Measurements from ENCODE around the gene FCN3. TPM values are rescaled to one million over a fixed set of nuclear protein-coding genes. Genes with fewer than 3 reads are reported as not detected.

The FCN3 gene
- total RNA-seq, result not detected
- not detected for polyA plus RNA-seq (2013, experiment 1 of 2)
- polyA plus RNA-seq (2013, experiment 2 of 2), result not detected
- total RNA-seq, result 0 to 0.20 (median 0) reads per million in 172 experiments

DNA sequence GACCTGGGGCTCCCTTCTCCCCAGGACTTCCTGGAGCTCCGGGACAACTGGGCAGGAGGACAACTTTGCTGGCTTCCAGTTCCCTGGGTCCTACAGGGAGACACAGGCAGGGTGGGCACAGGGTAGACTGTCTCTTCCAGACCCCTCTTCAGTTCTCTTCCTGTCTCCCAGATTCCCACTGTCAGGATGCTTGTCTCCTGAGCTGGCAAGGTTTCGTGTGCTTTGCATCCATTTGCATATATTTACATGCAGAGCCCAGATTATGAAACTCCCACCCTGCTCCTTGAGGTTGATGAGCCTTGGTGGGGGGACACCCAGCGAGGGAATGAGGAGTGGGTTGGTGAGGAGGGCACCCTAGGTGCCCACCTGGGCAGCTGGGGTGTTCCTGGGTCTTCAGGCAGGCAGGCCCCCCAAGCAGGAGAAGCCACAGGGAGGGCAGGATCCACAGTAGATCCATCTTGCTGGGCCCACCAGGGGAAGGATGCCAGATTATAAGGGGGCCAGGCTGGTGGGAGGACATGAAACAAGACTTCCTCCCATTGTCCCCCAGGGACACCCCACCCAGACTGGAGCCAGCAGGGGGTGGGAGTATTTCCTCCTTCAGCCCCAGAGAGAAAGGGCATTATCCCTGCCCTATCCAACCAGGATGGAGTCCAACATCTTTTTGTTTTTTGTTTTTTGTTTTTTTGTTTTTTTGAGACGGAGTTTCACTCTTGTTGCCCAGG lies at the start of gene FCN3:
Gene FCN3 (minus strand): TSS at position 463 of the 725 bp plus-strand sequence. CDS start 6 bp downstream, at position 457.
- CTCF ChIA-PET, result no interaction called here
- peaks cover 4% of the 10 kb centered on the region for H3K4me1 Mint-ChIP-seq (ENCODE audit: low read depth)

DNA sequence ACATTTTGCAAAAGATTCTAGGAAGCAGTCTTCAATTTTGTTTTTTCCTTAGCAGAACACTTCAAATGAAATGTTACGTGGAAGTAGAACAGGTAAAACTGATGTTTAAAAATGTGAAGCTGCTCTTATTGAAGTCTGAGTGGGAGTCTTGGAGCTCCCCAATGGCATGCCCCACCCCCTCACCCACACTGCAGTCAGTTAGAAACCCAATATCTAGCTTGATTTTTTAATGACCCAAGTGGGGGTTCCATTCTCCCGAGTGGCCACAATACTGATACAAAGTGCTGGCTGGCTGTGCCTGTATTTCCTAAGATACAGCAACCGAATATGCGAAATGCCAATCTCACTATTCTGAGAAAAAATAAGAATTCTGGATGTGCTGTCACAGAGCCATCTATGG lies 49.1 kb upstream of the FCN3 start:
- H3K36me3 ChIP-seq (ENCODE audit: insufficient read depth, low read length), result peaks cover 39% of the 10 kb centered on the region
- Mint-ChIP-seq H3K27ac (peak overlapping the region; percentile 70), H3K4me3 (no peak overlapping the region)

More for the DNA sequence above, at the start of gene FCN3:
- POLR2A ChIA-PET, result interaction anchor here (1.6 kb wide), 1 partner anchor 8 kb away, joined by 5 read pairs; no protein-coding TSS in a partner anchor
- no peaks in the 10 kb centered on the region for H3K9me3 Mint-ChIP-seq
- ATAC-seq (ENCODE audit: poor library complexity), result no peak
- no peaks in the 10 kb centered on the region for H3K9me3 ChIP-seq (ENCODE audit: control insufficient read depth in 1 of 2, insufficient read depth in 1 of 2, low read length in 2 of 2)
- no peaks in the 10 kb centered on the region for H3K27me3 Mint-ChIP-seq
- no peaks in the 10 kb centered on the region for H3K27me3 ChIP-seq (ENCODE audit: control insufficient read depth in 1 of 2, insufficient read depth in 2 of 2, low read length in 2 of 2)
- DNase-seq, result no peak
- intact Hi-C loops (cut with DNase I, micrococcal nuclease), result no loop called here
- H3K27ac ChIP-seq (ENCODE audit: low read depth in 1 of 2, low read length in 2 of 2), result no peak within 1 kb of the TSS
- no peak within 1 kb of the TSS for H3K4me3 ChIP-seq (ENCODE audit: low read length)
- H3K36me3 ChIP-seq (ENCODE audit: insufficient read depth, low read length), result no peaks in the 10 kb centered on the region
- peaks cover 3% of the 10 kb centered on the region for H3K4me1 ChIP-seq (ENCODE audit: insufficient read depth, low read length)
- H3K36me3 Mint-ChIP-seq (ENCODE audit: low read depth), result no peaks in the 10 kb centered on the region
- H3K4me3 Mint-ChIP-seq, result no peak within 1 kb of the TSS
- no peak for TF ChIP-seq CTCF (IDR thresholded peaks at IDR 0.05)
- no peak within 1 kb of the TSS for H3K27ac Mint-ChIP-seq

More for the DNA sequence above, 49.1 kb upstream of the FCN3 start:
- Histone ChIP-seq H3K27me3 (ENCODE audit: control insufficient read depth in 1 of 2, insufficient read depth in 2 of 2, low read length in 2 of 2) (no peaks in the 10 kb centered on the region), H3K4me3 (ENCODE audit: low read length) (no peak overlapping the region), H3K4me1 (ENCODE audit: insufficient read depth, low read length) (peaks cover 46% of the 10 kb centered on the region), H3K9me3 (ENCODE audit: control insufficient read depth in 1 of 2, insufficient read depth in 1 of 2, low read length in 2 of 2) (no peaks in the 10 kb centered on the region), H3K27ac (ENCODE audit: low read depth in 1 of 2, low read length in 2 of 2) (no peak overlapping the region)
- Mint-ChIP-seq H3K9me3 (no peaks in the 10 kb centered on the region), H3K36me3 (ENCODE audit: low read depth) (peaks cover 57% of the 10 kb centered on the region), H3K4me1 (ENCODE audit: low read depth) (peaks cover 72% of the 10 kb centered on the region), H3K27me3 (no peaks in the 10 kb centered on the region)
- CTCF ChIA-PET, result no interaction called here
- POLR2A ChIA-PET, result interaction anchor here (0.5 to 2.4 kb wide), 4 partner anchors 11 to 354 kb away, joined by 3 to 7 read pairs (median 4); partner anchors contain the start of gene WASF2
- no peak for TF ChIP-seq CTCF (IDR thresholded peaks at IDR 0.05)
- intact Hi-C loops (cut with DNase I, micrococcal nuclease), result loop anchor here in 1 of 2 experiments (5.0 kb wide), 1 partner anchor 34 kb away; no protein-coding TSS in a partner anchor
- DNase-seq, result no peak
- no peak for ATAC-seq (ENCODE audit: poor library complexity)
